Frontal cortex (tissue), 4 donors: ENCODE data around the gene RBM33. TPM values are rescaled to one million over a fixed set of nuclear protein-coding genes. Genes with fewer than 3 reads are reported as not detected.
"Not testable (repeated sequence)": the region's sequence is repeated elsewhere in the genome, so short reads cannot be mapped to it uniquely, and the experiment has no call there.

ENCODE experiments used
- DNase-seq, 2 donors: peaks; one replicate each; pipeline ENCODE4 v3.0.0; 2012; ENCODE audit warnings: low spot score in 2 of 2
- FAIRE-seq: peaks from 2 replicates; lab custom pipeline; 2012; peaks lifted over from hg19 to GRCh38; lab: Jason Lieb, UNC
- total RNA-seq: library from RNA; depleted of rRNA; stranded (reverse); fragments of >200 nt; gene quantifications from one replicate; pipeline ENCODE4 v1.2.3, GENCODE V29; 2014
- donor health status: control.
- donor health status: control.
- donor health status: control.

RBM33 gene, protein sequence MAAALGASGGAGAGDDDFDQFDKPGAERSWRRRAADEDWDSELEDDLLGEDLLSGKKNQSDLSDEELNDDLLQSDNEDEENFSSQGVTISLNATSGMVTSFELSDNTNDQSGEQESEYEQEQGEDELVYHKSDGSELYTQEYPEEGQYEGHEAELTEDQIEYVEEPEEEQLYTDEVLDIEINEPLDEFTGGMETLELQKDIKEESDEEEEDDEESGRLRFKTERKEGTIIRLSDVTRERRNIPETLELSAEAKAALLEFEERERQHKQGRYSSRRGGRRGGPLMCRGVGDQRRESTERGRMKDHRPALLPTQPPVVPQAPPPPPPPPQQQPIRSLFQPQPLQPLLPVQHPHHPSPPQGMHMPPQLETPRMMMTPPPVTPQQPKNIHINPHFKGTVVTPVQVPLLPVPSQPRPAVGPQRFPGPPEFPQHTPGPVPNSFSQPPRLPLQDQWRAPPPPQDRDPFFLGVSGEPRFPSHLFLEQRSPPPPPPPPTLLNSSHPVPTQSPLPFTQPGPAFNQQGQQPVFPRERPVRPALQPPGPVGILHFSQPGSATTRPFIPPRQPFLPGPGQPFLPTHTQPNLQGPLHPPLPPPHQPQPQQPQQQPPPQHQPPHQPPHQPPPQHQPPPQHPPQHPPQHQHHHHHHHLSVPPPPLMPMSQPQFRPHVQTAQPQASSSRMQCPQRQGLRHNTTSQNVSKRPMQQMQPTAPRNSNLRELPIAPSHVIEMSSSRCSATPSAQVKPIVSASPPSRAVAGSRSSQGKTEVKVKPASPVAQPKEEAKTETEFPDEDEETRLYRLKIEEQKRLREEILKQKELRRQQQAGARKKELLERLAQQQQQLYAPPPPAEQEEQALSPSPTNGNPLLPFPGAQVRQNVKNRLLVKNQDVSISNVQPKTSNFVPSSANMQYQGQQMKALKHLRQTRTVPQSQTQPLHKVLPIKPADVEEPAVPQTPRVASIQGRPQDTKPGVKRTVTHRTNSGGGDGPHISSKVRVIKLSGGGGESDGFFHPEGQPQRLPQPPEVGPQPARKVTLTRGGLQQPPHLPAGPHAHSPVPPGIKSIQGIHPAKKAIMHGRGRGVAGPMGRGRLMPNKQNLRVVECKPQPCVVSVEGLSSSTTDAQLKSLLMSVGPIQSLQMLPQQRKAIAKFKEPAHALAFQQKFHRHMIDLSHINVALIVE
- 44.4 TPM for total RNA-seq

DNA sequence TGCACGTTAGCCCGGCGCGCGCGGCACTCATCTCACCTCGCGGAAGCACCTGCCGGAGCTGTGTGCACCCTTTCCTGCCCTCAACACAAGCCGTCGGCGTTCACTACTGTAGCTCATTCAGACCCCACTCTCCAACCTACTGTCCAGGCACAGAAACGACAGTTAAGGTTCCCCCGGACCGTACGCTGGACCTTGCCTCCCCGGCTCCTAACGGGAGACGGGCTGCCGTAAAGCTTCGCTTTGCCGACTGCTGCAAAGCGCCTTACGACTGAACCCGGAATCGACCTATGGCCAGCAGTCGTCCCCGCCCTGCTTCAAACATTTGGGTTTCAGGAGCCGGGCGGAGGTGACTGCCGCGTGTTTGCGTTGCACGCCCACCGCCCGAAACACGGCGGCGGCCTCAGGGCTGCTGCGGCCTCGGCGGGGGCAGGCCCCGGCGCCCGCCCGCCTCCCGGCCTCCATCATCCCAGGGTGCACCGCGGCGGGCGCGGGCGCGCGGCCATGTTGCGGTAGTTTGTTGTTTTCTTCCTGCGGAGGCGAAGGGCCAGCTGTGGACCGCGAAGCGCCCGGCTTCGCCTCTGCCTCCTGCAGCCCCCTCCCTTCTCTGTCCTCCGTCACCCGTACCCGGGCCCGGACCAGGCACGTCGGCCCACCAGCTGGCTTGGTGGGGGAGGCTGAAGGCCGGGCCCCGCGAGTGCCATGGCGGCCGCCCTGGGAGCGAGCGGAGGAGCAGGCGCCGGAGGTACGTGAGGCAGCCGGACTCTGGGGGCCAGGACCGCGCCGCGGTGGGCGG lies at the start of gene RBM33:
RBM33 (plus strand) TSS at position 484 of the 793 bp plus-strand sequence; CDS start at position 700, 216 bp downstream.
- FAIRE-seq: no peak

DNA sequence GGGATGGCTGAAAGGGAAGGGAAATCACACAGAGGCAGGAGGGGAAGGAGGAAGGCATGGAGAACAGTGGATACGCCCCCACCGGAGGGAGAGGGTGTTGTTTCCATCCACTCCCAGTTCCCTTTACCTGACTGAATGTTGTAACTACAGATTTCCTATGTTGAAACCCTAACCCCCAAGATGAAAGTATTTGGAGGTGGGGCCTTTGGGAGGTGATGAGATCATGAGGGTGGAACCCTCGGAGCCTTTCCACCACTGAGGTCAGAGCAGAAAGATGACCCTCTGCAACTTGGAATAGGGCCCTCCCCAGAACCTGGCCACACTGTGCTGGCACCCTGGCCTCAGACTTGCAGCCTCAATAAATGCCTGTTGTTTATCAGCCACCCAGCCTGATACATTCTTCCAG lies 49.5 kb upstream of the RBM33 start:
- FAIRE-seq: no peak
- DNase-seq: no peak

More for the DNA sequence above, at the start of gene RBM33:
- peak; percentile 86 to 91 for DNase-seq

DNA sequence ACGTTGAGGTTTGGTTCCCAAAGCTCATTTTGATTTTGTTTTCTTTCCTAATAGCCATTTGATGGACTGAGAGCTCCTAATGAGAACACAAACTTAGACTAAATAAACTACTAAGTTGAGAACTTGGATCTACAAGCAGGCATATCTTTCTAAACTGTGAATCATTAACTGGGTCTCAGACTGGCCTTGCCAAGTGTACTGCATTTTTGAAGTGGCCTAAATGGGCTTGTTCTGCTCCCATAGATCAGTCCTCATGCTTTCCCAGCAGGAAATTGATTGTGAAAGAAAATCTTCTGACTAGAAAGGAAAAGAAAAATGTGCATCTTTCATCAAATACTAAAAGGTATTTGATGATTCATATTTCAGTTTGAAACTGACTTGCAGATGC lies 46.7 kb upstream of the RBM33 start:
- FAIRE-seq (no peak), DNase-seq (no peak)

DNA sequence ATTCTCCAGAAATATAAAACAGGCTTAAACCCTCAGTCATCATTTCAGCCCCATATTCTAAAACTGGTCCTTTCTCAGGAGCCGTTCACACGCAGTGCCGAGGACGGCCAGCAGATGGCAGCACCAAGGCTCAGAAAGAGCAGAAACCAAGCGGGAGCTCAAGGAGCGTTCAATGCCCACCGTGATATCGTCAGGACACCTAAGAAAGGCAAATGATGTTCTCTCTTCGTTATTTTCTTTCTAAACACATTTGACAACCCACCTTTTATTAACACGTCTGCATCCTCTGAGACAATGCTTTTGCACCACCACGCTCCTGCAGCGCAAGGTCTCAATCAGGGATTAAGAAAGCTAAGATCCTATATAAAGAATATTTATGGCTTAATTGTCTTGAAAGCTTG lies 45.7 kb upstream of the RBM33 start:
- FAIRE-seq (peak; percentile 30), DNase-seq (peak; percentile 70 to 72)

DNA sequence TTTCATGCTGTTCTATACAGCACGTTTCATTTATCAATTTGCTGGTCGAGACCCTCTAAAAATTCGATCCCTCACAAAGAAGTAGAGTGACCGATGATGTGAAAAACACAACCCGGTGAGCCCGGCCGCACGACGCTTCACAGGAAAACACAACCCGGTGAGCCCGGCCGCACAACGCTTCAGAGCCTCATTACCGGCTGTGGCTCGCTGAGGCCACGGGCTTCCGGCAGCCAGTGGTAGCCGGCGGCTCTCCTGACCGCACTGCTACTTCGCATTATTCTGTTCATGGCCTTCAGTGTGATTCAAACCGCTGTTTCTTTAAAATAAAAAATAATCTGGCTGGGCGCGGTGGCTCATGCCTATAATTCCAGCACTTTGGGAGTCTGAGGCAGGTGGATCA lies 42.3 kb upstream of the RBM33 start:
- no peak for DNase-seq
- FAIRE-seq: no peak

DNA sequence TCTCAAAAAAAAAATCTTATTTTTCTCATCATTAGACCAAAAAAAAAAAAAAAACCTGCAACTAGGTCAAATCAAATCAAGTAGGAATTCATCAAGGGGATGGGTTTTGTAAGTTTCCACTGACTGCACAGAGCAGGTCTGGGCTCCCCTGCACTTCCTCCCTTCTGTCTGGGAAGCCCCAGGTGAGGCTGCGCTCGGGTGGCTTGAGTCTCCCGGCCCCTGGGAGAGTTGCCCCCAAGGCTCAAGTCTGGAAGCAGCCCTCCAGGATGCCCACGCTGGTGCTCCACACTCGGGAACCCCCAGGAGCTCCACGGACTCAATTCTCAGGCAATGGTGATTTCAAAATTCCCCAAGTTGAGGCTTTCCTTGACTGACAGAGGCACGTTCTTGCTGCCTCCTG lies 41.7 kb upstream of the RBM33 start:
- DNase-seq (no peak), FAIRE-seq (no peak)

DNA sequence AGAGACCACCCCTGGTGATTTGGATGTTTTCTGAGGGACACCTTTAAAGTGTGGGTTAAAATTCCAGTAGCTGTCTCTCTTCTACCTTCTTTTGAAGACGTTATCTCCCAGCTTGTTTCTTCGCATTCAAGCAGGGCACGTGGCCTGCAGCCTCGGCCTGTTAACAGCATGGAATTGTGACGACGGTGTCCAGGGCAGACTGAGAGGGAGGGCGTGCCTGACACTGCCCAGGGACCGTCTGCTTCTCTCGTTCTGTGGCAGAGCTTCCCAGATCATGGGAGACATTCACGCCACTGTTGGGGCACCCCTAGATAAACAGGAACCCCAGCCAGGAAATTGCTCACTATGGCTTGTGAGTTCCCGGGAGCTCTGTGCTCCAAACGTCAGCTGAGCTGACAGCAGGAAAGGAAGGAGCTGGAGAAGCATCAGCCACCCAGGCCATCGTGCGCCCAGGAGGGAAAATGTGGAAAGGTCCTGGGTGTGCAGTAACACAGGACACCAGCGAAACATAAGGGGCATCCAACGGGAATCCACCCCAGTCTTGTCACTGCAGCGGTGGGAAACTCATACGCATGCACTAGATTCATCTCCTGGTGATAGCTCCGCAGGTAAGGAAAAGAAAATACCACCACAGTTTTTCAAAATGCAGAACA lies 41.1 kb upstream of the RBM33 start:
- DNase-seq (no peak), FAIRE-seq (no peak)

DNA sequence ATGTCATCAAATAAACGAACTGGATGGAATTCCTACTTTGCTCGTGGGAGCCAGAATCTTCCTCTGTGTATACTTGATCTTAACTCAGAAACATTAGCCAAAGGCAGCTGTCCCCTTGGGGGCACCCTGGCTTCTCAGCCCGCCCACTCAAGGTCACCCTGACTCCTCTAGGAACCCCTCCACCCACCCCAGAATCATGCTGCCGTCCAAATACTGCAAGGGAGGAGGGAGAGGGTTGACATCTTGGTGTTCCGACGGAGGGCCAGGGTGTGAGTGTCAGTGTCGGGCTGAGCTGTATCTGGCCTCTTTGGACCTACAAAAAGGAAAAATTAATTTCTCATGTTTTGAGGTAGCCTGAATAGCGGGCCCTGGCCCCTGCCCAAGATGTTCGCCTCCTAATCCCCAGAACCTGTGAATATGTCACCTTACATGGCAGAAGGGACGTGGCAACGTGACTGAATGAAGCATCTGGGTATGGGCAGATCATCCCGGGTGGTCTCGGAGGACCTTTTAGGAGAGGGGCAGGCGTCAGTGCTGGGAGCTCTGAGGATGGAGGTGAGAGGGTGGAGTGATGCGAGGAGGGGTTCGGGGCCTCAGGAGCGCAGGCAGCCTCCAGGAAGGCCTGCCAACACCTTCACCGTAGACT lies 40.5 kb upstream of the RBM33 start:
- FAIRE-seq (no peak), DNase-seq (no peak)

DNA sequence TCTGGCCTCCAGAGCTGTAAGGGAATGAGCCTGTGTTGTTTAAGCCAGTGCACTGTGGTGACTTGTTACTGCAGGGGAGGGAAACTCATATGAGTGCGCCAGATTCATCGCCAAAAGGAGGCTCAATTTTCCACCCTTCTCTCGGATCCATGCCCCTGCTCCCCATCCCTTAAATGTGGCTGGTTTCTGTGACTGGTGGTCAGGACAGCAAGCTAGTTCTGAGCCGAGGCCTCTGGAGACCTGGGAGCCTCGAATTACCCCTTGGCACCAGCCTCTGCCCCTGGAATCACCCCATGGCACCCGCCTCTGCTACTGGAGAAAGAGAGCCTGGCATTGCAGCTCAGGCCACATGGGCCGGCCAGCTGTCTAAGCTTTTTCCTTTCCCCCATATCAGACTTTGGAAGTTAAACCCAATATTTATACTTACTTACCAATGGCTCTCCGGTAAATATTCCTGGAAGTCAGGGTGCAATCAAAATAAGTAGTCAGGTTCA lies 39.9 kb upstream of the RBM33 start:
- FAIRE-seq: no peak

DNA sequence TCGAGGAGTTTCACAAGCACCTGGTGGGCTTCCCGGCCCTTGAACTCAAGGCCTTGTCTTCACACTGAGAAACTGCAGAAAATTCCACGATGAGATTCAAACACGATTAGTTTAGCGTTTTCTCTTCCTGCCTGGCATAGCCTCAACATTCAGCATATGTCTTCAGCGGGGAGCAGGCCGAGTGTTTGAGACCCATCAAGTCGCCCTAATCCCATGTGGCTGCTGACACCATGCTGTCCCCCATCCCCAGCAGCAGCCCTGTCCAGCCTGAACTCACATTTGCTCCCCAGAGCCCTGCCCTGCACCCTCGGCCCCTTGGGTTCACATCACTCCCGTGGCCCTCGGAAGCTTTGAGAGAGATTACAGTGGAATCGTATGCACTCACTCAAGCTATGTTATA lies 35.3 kb upstream of the RBM33 start:
- DNase-seq (no peak), FAIRE-seq (no peak)

More for the DNA sequence above, 39.9 kb upstream of the RBM33 start:
- no peak for DNase-seq

DNA sequence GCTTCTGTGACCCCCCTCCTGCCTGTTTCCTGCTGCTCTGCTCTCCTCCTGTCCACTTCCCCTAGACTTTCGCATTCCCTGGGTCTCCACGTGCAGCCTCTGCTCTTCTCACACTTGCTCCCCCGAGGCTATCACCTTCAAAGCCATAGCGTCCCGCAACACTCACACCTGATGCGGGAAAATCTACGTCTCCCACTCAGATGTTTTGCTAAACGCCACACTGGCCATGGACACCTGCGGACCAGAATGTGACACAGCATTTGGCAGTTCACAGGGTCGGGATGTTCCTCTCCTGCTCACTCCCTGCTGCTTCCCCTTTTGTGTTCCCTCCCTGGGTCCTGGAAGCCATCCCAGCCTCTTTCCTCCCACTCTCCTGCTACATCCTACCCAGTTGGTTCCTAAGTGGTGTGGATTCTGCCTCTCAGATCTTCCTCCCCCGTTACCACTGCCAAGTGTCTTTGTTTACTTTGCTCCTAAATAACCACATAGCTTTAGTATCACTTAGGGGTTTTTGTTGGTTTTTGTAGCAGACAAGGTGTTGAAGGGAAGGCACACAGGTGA lies 33.7 kb upstream of the RBM33 start:
- DNase-seq: no peak
- FAIRE-seq: no peak

DNA sequence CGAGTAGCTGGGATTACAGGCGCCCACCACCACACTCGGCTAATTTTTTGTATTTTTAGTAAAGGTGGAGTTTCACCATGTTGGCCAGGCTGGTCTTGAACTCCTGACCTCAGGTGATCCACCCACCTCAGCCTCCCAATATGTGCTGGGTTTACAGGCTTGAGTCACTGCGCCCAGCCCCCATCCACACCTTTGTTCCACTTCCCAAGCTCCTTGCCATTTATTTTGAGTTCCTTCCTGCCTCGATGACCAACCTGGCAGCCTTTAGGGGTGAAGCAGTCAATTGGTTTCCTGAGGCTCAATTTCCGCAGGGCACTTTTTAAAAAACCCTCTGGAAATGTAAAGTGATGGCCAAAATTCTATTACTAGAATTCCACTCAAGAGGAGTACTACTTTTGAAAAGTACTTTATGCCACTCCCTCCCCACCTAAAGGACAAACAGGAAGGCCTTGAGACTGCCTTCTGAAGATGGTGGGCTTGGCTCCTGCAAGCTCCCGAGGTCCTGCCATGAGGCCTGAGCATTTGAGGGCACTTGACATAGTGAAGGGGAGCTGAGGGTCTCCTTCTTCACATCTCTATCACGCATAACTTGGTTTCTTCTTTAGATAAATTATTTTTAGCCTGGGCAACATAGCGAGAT lies 32.5 kb upstream of the RBM33 start:
- no peak for FAIRE-seq

DNA sequence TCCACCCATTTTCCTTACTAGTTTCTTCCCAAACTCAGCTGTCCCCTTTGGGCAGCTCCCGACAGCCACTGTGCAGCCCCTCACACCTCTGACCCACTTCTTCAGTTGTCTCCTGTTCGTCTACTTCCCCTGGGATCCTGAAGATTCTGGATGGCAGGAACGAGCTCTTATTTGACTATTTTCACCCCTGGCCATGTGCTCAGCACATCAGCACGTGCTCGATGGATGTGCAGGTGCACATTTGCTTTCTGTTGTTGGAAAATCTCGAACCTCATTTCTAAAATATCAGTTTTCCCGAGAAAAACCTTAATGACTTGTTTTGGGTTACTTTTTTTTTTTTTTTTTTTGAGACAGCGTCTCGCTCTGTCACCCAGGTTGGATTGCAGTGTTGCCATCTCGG lies 31.8 kb upstream of the RBM33 start:
- DNase-seq (no peak), FAIRE-seq (no peak)

More for the DNA sequence above, 32.5 kb upstream of the RBM33 start:
- DNase-seq: no peak

DNA sequence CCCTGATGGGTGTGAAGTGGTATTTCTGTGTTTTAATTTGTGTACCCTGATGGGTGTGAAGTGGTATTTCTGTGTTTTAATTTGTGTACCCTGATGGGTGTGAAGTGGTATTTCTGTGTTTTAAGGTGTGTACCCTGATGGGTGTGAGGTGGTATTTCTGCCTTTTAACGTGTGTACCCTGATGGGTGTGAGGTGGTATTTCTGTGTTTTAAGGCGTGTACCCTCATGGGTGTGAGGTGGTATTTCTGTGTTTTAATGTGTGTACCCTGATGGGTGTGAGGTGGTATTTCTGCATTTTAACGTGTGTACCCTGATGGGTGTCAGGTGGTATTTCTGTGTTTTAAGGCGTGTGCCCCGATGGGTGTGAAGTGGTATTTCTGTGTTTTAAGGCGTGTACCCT lies 29.4 kb upstream of the RBM33 start:
- not testable (repeated sequence) for DNase-seq, FAIRE-seq

DNA sequence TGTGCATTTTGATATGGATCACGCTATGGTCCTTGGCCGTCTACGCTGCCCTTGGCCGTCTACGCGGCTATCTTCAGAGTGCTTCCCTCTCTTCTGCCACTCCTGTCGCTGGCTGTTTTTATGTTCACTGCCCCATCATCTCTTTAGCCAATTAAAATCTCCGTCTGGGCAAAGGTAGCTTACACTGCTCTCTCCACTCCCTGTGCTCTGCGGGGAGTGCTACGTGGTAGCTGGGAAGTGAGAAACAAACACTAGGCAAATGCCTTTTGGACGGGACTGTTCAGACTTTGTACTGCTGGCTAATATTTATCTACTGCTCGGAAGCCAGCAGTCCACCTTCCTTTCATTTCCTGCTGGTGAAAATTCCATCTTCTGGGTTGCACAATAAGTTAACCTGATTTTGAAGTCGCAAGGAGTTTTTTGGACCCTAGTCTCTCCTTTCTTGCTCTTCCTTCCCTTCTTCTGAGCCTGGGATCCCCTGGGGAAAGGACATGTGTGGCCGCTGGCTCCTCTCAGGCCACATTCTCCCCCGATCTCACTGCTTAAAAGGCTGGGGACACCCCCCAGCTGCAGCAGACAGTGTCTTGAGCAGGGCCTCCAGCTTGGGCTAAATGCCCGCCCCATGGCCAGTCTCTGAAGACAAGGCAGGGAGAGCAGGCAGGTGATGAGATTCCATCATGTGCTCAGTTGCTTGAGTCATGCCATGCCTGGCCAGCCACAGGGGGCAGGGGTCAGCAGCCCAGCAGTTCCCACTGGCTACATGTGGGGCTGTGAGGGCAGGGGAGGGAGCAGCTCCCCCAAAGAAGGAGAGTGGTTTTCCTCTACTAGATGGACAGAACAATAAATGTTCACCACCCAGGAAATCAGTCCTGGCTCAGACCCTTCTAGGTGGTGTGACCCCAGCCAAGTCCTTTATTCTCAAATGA lies 25.5 kb upstream of the RBM33 start:
- FAIRE-seq: no peak
- DNase-seq: no peak

DNA sequence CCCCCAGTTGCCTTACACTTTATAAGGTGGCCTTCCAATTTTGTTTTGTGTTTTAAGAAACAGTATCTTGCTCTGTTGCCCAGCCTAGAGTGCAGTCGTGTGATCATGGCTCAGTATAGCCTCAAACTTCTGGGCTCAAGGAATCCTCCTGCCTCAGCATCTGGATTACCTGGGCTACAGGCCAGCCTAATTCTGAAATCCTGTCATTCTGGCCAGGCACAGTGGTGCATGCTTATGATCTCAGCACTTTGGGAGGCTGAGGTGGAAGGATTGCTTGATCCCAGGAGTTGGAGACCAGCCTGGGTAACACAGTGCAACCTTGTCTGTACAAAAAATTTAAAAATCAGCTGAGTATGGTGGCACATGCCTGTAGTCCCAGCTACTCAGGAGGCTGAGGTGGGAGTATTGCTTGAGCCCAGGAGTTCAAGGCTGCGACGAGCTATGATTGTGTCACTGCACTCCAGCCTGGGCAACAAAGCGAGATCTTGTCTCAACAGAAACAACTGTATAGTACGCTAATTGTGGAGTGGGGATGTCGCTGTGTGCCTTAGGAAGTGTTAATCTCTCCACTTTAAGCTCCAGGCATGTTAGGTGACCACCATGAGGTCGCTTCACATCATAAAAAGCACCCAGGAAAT lies 24.7 kb upstream of the RBM33 start:
- FAIRE-seq: no peak
- DNase-seq: no peak
